CD1c-positive myeloid dendritic cell (primary cell): ENCODE measurements around the gene MMD.
"Not testable (repeated sequence)": the region's sequence is repeated elsewhere in the genome, so short reads cannot be mapped to it uniquely, and the experiment has no call there.

Experiments
- DNase-seq: peaks from one replicate; pipeline ENCODE4 v3.0.0-alpha.2; 2016; ENCODE audit errors: extremely low spot score

Gene MMD

DNA sequence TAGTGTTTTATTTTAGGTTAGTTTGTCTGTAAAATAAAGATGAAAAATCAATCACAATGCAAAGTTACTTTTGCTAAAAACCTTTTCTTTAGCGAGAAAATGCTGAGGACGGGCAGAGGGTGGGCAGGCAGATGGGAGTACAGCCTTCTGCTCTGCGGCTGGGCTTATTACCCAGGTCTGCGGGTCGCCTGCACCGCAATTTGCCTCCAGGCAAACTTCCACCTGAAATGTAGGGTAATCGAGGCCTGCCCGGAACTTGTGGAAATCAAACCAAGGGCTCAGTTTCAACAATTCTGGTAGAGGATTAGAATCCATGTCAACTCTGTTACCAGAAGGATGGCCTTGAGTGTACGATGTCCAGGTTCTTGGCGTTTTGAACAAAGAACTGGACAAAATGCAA, 22.3 kb upstream of the MMD start:
- DNase-seq = no peak

DNA sequence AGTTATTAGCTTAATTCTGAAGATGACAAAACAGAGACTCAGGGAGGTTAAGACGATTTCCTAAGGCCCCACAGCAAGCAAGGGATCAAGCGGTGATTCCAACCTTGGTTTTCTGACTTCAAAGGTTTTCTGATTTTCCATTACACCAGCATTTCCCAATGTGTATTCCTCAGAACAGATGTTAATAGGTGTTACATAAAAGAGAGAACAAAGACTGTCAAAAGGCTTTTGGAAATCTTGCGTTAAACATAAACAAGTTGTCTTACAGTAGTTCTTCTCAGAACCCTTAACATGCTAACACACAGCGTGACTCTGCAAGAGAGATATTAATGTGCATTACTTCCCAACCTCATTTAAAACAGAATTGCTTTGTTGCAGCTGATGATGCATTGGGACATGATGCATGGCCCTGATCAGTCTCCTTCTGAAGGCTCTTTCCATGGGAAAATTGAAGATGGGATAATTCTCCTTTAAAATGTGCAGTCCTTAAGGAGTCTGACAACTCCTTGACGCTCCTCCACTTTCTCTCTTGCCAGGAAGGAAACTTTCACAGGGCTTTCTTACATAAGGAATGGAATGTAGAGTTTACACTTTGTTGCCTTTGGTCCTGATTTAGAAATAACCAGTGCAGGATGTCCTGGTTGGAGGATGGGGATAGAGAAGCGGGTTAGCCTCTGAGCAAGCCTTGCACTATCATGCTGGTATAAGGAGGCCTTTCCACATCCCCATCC, 21.5 kb upstream of the MMD start:
- no peak for DNase-seq

DNA sequence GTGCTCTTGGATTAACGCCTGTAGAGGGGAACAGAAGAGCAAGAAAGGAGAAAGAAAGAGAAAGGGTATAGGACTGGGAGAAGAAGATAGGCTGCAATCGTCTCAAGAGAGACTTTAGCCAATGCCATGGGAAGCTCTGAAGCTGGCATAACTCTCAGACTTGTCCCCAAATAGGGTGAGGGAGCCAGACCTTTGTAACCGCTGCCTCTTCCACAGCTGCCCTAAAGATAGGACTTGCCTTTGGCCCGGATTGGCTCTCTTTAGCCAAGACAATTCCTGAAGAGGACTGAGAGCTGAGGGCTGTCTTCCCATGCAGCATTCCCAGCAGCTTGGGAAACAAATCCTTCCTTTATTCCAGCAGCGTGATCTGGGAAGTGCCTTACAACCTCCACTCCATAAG, 20.8 kb upstream of the MMD start:
- DNase-seq = no peak

DNA sequence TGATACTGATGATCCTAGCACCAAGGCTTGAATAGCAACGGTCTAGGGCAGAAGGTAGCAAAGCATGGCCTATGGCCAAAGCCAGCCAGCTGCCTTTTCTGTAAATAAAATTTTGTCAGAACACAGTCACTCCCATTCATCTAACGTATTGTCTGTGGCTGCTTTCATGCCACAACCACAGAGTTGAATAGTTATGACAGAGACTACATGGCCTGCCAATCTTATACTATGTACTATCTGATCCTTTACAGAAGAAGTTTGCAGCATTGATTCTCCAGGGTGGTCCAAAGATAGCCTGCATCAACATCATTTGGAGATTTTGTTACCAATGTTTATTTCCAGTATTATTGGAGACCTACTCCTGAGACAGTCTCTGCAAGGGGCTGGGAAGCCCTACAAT, 19.9 kb upstream of the MMD start:
- DNase-seq = no peak

DNA sequence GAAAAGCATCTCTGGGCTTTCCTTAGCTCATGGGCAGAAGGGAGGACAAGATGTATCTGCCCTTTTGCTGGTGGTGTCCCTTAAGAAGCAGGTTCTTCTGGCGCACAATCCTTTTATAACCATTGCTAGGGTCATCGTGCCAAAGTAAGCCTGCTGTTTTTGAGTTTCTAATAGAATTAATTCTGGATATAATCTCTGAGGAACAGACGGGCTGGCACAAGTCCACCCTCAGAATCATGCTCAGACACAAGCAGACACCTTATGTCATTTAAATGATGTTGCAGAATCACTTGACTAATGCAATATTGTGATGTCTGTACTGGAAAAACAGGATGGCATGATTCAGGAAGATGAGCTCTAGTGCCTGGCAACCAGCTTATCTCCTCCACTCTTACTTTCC, 18.8 kb upstream of the MMD start:
- no peak for DNase-seq

DNA sequence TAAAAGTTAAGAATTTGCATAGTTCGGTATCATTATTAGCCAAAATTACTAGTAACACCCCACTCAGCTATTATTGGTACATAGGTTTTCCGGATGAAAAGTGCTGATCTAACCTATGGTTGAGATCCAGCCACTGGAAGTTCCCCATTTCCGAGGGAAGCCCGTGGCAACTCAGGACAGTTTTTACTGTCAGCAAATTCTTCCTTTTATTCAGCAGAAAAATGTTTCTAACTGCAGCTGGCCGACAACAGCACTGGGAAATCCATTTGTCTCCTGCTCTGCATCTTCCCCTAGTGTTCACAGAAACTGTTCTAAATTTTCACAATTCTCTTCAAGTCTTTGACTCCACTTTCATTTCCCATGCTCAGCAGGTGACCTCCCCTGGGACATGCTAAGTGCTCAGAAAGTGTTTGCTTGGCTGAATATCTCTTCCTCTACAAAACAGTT, 15.5 kb upstream of the MMD start:
- DNase-seq = peak; percentile 69

DNA sequence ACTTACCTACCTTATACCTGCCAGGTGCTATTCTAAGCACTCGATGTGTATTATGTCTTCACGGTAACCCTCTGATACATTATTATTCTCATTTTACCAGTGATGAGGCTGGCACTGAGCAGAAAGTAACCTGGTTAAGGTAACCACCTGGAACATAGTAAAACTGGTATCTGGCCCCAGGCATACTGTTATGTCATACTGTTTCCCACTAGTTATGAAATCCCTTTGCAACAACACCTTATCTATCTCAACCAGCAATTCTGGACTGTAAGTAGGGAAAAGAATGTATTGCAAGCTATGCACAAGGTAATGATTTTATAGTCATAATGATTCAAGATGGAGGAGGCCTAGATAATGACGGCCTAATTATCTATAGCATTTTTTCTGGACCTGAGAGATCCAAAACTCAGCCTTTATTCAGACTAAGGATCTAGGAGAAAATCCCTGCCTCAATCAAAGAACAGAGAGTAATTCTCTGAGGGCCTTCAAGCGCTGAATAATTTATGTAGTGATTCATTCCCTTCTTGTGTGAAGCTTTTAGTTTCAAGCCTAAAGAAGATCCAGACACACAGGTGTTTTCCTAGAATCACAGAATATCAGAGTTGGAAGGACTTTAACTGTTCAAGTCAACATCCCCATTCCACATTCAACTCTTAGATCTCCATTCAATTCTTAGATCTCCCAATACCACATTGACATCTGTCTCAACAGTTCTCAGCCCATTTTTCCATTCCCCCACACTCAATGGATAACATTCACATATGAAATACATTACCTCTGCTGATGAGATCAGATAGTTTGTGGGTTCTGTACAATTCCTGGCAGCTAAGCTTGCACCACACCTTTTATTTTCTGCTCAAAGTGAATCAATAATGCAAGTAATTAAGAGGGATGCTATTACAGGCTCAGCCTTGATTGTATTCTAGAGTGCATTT, 14.9 kb upstream of the MMD start:
- DNase-seq = no peak

DNA sequence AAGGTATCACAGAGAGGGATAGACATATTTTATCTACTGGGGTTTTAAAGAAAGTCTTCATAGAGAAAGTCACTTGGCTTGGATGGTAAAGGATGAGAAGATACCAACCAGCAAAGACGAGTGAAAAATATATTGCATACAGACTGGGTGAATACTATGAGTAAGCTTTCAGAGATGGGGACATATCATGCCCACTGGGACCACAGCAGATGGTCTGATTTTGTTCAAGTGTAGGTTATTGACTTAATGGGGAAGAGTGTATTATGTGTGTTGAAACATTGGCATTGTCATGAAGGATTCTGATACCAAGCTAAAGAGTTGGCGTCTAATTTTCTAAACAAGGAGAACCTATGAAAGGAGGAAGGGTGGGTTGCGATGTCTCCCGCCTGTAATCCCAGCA, 13.8 kb upstream of the MMD start:
- no peak for DNase-seq

DNA sequence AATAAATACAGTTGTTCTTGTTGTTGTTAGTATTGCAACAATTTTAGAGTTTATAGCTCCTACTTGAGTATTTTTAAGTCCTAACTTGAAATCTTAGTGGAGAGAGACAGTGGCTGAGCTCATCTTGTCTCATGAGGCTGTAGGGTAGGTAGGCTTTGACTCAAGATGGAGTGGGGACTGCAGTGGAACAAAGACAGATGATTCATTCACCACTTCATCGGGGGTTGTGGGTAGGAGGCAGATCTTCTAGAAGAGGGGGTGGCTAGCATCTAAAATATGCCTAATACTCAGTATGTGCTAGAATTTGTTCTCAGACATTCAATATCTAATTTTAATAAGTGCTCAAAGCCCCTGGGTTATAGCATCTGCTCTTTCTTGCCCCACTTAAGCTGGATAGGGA, 13.1 kb upstream of the MMD start:
- no peak for DNase-seq

DNA sequence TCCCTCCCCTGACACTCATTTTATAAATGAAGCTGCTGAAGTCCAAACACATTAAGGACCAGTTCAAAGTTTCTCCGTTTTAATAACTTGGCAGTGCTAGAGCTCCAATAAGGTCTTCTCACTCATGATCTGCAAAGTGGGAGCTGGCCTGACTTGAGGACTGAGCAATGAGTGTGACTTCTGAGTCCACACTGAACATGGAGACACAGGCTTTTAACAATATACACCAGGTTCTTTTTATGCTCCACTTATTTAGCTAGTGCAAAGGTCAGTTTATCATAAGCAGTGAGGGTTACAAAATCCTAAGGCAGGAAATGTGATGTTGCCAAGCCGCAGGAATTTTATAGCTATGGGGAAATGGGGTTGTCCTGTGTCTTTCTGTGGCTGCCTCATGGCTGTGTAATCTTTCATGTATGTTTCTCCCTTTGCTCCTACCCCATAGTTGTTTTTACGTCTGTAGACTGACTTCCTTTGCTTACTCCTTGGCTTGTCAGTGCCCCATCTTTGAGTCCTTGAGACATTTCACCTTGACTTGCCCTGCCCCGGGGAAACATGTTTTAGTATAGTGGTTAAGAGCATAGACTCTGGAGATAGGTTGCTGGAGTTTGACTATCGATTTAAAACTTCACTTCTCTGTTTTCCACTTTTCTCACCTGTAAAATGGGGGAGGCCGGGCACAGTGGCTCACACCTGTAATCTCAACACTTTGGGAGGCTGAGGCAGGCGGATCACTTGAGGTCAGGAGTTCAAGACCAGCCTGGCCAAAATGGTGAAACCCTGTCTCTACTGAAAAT, 12.2 kb upstream of the MMD start:
- no peak for DNase-seq

DNA sequence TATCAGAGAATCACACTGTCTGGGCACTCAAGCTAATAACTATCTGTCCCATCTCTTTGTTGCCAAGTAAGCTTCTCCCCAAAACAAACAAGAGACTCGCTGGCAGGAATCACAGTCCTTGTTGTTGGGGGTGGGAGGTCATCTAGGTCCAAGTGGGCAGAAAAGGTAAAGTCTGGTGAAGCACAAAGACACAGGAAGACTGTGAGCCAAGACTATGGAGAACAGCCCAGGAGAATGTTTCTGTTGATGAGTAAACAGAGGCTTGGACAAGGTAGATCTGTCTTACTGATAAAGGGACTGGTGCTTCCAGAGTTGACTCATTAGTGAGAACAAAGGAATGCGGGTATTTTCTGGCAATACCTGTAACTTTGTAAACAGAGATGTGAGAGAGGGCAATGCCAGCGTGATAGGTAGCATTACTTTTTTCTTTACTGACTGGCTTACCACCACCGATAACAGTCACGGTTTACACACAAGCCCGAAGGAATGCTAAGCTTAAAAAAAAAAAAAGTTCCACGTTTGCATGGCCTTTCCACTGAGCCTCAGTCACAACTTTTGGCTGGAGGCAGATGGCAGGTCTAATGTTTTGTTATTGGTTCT, 11.5 kb upstream of the MMD start:
- no peak for DNase-seq

DNA sequence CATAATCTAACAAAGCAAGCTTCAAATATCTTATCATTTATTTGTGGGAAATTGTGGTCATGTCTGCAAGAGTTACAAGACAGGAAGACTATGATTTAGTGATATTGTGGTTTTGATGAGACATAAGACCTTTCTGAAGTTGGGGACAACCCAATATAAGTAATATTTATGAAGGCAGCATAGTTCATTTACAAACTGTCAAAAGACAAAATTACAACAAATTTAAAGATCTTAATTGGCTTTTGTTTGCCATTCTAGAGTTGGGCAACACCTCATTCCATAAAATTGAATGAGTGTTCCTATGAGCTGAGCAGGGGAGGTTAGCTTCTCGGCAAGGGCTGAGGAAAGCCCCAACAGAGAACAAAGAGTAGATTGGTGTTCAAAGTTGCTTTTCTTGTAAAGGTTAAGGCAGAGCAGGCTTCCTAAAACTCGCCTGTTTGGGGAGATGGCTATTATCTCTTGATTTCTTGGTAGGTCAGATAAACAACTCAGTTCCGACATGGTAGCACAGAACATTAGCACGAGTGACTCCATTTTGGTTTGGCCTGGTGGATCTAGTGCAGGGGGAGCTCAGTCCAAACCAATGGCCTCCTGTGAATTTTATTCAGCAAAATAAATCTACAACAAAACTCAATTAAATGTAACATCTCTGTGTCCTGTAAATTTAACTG, 10.9 kb upstream of the MMD start:
- DNase-seq = no peak

DNA sequence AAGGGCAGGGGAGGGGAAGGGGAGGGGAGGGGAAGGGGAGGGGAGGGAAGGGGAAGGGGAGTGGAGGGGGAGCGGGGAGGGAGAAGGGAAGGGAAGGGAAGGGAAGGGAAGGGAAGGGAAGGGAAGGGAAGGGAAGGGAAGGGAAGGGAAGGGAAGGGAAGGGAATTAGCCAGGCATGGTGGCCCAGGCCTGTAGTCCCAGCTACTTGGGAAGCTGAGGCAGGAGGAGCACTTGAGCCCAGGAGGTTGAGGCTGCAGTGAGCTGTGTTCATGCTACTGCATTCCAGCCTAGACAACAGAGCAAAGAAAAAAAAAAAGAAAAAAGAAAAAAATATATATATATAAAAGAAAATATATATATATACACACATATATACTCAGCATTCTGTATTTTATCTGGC, 10.3 kb upstream of the MMD start:
- DNase-seq = not testable (repeated sequence)

DNA sequence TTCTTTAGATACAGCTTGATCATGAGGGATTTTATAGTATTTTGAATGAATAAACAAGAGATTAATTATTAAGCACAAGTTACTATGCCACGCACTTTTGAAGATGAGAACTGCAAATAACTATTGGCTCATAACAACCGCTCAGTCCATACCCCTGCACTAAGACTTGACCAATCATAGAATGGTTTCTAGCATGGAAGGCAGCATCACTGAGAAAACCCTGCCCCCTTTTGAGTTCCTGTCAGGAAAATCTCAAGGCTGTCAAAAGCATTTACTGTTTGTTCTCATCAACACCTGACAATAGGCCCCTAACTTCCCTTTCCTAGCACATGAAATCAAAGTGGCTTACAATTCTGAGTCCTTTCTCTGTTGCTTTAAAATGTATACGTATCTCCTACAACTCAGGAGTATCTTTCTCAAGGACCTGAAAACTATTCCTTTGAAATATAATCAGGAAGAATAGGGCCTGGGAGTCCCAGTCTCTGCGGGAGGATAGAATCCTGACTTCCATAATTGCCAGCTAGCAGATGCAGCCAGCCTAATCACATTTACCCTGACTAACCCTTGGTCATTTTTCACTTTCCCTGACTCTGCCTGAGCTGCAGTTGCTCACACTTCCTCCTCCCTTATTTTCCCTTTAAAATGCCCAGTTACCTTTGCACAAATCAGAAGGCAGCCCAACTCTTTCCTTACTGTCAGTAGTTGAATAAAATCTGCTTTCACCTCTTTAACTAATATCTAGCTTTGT, 9.1 kb upstream of the MMD start:
- no peak for DNase-seq

DNA sequence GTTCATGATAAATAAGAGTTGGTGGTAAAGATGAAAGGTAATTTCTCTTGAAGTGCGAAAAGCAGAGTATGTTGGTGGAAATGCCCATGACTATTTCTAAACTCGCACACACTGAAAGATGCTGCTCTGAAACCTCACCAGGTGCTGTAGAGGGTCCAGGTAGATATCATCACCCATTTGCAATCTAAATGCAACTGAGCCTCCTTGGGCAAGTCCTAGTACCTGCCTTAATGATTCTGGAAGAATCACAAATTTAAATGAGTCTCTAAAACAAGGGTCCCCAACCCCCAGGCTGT, 5.9 kb upstream of the MMD start:
- DNase-seq = no peak

DNA sequence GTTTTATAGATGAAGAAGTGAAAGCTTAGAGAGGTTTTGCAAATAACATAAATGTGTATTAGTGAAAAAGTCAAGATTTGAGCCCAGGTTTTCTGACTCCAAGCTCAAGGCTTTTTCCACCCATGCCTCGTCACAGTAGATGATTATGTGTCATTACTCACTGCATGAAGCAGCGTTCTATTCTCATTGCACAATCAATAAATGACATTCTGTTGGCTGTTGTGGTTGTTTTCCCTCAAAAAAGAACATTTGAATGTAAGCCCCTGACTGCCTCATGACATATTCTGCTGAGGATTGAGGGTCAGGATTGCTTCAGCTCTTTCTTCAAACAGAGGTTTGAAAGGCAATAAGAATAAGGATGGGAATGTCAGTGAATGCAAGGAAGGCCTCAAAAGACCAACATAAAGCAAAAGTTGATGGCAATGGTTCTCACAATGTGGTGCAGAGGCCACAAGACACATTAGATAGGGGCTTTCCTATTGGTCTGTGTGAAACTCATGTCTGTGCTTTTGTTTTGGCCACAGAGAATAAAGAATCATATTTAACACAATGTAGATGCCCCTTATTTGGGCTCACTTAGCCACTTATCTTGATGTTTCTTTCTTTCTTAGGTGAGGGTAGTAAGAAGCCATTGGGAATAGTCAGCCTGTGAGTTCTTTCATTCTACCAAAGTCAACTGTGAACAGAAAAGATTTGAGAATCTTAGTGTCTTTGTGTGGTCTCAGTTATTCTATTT, 5.4 kb upstream of the MMD start:
- DNase-seq = no peak

DNA sequence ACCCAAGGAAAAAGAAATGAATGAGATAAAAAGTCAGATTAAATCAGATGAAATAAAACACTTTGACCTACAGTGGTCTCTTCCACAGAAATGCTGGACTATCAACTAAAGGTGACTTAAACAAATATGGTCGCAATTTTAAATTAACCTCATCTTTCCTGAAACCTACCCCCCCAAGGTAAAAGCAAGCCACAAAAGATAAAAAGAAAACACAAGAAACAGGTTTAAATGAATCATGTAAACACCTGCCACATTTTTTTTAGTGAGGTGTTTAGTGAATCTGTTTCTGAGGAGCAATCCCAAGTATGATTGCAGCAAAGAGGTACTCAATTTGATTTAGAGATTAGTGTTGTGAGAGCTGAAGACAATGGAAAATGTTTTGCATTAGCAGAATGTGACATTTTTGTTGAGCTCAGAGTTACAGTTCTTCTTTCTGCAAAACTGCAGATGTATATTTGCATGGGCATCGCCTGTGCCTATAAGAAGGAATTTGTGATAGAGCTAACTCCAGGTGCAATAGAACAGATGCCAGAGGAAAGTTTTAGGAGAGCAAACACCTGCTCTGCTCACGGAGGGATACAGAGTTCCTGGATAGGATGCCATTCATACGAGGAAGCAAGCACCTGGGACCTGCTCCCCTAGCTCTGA, 3.4 kb upstream of the MMD start:
- DNase-seq = no peak

DNA sequence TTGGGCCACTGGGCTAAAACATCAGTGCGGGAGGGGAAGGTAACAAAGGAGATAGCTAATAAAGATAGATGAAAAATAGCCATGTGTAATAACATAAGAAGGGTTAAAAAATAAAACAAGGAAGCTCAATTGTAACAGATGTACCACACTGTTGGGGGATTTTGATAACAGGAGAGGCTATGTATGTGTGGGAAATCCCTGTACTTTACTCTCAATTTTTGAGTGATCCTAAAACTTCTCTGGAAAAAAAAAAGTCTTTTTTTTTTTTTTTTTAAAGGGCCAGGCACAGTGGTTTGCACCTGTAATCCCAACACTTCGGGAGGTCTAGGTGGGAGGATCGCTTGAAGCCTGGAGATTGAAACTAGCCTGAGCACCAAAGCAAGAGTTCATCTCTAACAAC, 1.9 kb upstream of the MMD start:
- no peak for DNase-seq

DNA sequence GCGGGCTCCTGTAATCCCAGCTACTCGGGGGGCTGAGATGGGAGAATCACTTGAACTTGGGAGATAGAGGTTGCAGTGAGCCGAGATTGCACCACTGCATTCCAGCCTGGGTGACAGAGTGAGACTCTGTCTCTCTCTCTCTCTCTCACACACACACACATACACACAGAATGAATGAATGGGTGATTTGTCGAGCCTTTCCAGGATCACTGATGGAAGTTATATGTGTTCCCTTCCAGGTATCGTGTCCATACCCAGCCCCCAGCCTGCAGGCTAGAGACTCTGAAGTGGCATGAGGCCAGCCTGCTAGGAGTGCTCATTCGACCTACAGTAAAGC, 1.2 kb upstream of the MMD start:
- DNase-seq = not testable (repeated sequence)

DNA sequence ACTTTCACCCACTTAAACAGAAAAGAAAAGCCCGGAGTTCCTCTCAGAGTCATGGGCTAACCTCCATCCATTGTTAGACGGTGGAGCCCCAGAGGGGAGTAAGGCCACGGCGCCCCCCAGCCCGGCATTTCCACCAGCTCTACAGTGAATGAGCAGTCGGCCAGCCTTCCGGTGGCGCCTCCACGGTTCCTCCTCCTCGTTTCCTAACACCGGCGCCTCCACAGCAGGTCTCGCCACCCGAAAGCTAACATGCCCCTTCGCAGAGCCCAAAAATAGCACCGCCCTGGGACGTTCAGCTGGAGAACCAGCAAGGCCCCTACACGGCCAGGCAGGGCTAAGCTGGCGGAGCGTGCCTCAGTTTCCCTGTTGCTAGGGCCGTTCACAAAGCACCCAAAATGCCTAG, 858 bp downstream of the MMD start:
- peak; percentile 53 for DNase-seq
